SK-N-SH (cell line): ENCODE measurements around the gene TSPAN13. TPM values are rescaled to one million over a fixed set of nuclear protein-coding genes. Genes with fewer than 3 reads are reported as not detected.

Experiments
- CTCF ChIA-PET: fragments of 300-600, 350-600 bp; formaldehyde crosslinking; extraction: SDS; loops from one replicate; lab custom pipeline; 2021; lab: Yijun Ruan, JAX
- POLR2A ChIA-PET: fragments of 350-600 bp; sonication (Branson Sonifier 250); formaldehyde crosslinking; extraction: SDS; loops from one replicate; lab custom pipeline; 2020; ENCODE audit warnings: antibody characterized with exemption, inconsistent platforms; lab: Yijun Ruan, JAX
- DNase-seq: peaks from one replicate; pipeline ENCODE4 v3.0.0; 2012
- H2AFZ ChIP-seq: fragments of 200-600 bp; sonication (generic); 2 replicates; pipeline ENCODE4 v1.8.1; 2016; ENCODE audit warnings: antibody characterized with exemption, mild to moderate bottlenecking, low read depth
- H3F3A ChIP-seq: fragments of 200-600 bp; sonication (generic); replicated peaks from 2 replicates; pipeline ENCODE3; 2016; ENCODE audit warnings: antibody characterized with exemption, mild to moderate bottlenecking; ENCODE audit not compliant: insufficient read depth
- H3K27ac ChIP-seq, 2 experiments: fragments of 200-500 bp in 1 of 2; fragments of 200-600 bp in 1 of 2; sonication (Bioruptor generic) in 1 of 2; sonication (generic), shearing (Covaris generic) in 1 of 2; 2 replicates each; pipeline versions ENCODE4 v1.5.1 to v1.6.1; 2014 to 2016; ENCODE audit warnings: low read depth in 2 of 2, inconsistent platforms in 1 of 2, low read length in 1 of 2, mild to moderate bottlenecking in 1 of 2, mixed read lengths in 1 of 2
- H3K27me3 ChIP-seq: fragments of 200-600 bp; sonication (generic), shearing (Covaris generic); 2 replicates; pipeline ENCODE4 v1.6.1; 2016; ENCODE audit warnings: mixed run types; ENCODE audit not compliant: insufficient read depth
- H3K36me3 ChIP-seq, 2 experiments: fragments of 200-500 bp in 1 of 2; fragments of 200-600 bp in 1 of 2; sonication (Bioruptor generic) in 1 of 2; sonication (generic) in 1 of 2; replicated peaks in 1 of 2; 2 replicates each; pipeline versions ENCODE3 to v1.5.1; 2014 to 2016; ENCODE audit warnings: low read length in 1 of 2, mild to moderate bottlenecking in 1 of 2; ENCODE audit not compliant: insufficient read depth in 2 of 2, control insufficient read depth in 1 of 2
- H3K4me1 ChIP-seq, 2 experiments: fragments of 200-500 bp in 1 of 2; fragments of 200-600 bp in 1 of 2; sonication (Bioruptor generic) in 1 of 2; sonication (generic), shearing (Covaris generic) in 1 of 2; 2 replicates each; pipeline versions ENCODE4 v1.5.1 to v1.6.1; 2014 to 2016; ENCODE audit warnings: low read depth in 1 of 2, low read length in 1 of 2, mixed run types in 1 of 2; ENCODE audit not compliant: insufficient read depth in 2 of 2, control insufficient read depth in 1 of 2
- H3K4me2 ChIP-seq: fragments of 200-600 bp; sonication (generic), shearing (Covaris generic); 2 replicates; pipeline ENCODE4 v1.6.1; 2017; ENCODE audit warnings: mixed run types
- H3K4me3 ChIP-seq, 2 experiments: fragments of 200-500 bp in 1 of 2; fragments of 200-600 bp in 1 of 2; sonication (Bioruptor generic) in 1 of 2; sonication (generic), shearing (Covaris generic) in 1 of 2; 2 replicates each; pipeline versions ENCODE4 v1.5.1 to v1.8.1; 2014 to 2016; ENCODE audit warnings: low read depth in 2 of 2, inconsistent platforms in 1 of 2, low read length in 1 of 2, mild to moderate bottlenecking in 1 of 2, mixed read lengths in 1 of 2, moderate library complexity in 1 of 2
- H3K79me2 ChIP-seq: fragments of 200-600 bp; sonication (generic); 2 replicates; pipeline ENCODE4 v1.8.1; 2017; ENCODE audit warnings: mild to moderate bottlenecking; ENCODE audit not compliant: insufficient read depth
- H3K9ac ChIP-seq: fragments of 200-600 bp; sonication (generic); 2 replicates; pipeline ENCODE4 v1.6.1; 2017; ENCODE audit warnings: mixed run types
- H3K9me2 ChIP-seq: fragments of 200-600 bp; sonication (generic); 2 replicates; pipeline ENCODE4 v1.6.1; 2017; ENCODE audit warnings: mixed run types
- H3K9me3 ChIP-seq: fragments of 200-600 bp; sonication (generic); 2 replicates; pipeline ENCODE4 v1.6.1; 2017; ENCODE audit warnings: mixed run types, mild to moderate bottlenecking, moderate library complexity
- H4K20me1 ChIP-seq: fragments of 200-600 bp; sonication (generic); 2 replicates; pipeline ENCODE4 v1.6.1; 2017; ENCODE audit warnings: mild to moderate bottlenecking, mixed run types; ENCODE audit not compliant: insufficient read depth
- CTCF ChIP-seq: fragments of 200-600 bp; sonication (generic); IDR thresholded peaks from 2 replicates; pipeline ENCODE4 v1.6.1; 2017; ENCODE audit warnings: antibody characterized with exemption, mild to moderate bottlenecking, moderate library complexity
- FOXM1 ChIP-seq: IDR thresholded peaks from 2 replicates; pipeline ENCODE4 v1.4.0; 2012; ENCODE audit warnings: low read depth, mild to moderate bottlenecking
- GATA2 ChIP-seq: sonication (generic); formaldehyde crosslinking; IDR thresholded peaks from 2 replicates; pipeline ENCODE4 v1.5.0; 2020; ENCODE audit warnings: mild to moderate bottlenecking, missing genetic modification reagents
- NFIC ChIP-seq: IDR thresholded peaks from 2 replicates; pipeline ENCODE4 v1.4.0; 2012; ENCODE audit warnings: borderline replicate concordance
- REST ChIP-seq: IDR thresholded peaks from 2 replicates; pipeline ENCODE4 v1.6.1; 2012; ENCODE audit warnings: mild to moderate bottlenecking, low read depth, low read length, moderate library complexity
- TEAD4 ChIP-seq: IDR thresholded peaks from 2 replicates; pipeline ENCODE4 v1.4.0; 2012; ENCODE audit warnings: mild to moderate bottlenecking, borderline replicate concordance; ENCODE audit not compliant: insufficient read depth
- USF2 ChIP-seq: fragments of 150-350 bp; IDR thresholded peaks from 2 replicates; pipeline ENCODE4 v1.6.1; 2017; ENCODE audit warnings: antibody characterized with exemption, low read length, low read depth, borderline replicate concordance
- WGBS: methylation state at CpG from one replicate; pipeline ENCODE4 v1.1.6; 2017; ENCODE audit warnings: low lambda C conversion rate; 5-methylcytosine and 5-hydroxymethylcytosine counted together
- polyA plus RNA-seq, 3 experiments: library from polyadenylated mRNA; depleted of rRNA; stranded (reverse); fragments of >200 nt; gene quantifications; 2 replicates each; pipeline ENCODE4 v1.2.3, GENCODE V29; 2012

The TSPAN13 gene
- polyA plus RNA-seq, 1 of the 3 experiments (the other 2 are of a cell fraction), result 0.26 TPM

- no peak for TF ChIP-seq CTCF
- TF ChIP-seq FOXM1, result no peak
- TF ChIP-seq, all 33 proteins: peak for 0
These were observed 19.3 kb upstream of the TSPAN13 start (continued) for GRCh38 chr7:16734148-16734726.

GRCh38 chr7:16735020-16735419 lies 18.5 kb upstream of the TSPAN13 start:
- H3K4me1 ChIP-seq, result peaks cover 0 to 1% of the 10 kb centered on the region in 2 experiments; a peak in 1 of 4 replicates
- DNase-seq, result no peak
- H3K79me2 ChIP-seq, result no peaks in the 10 kb centered on the region
- H3K9me3 ChIP-seq, result no peaks in the 10 kb centered on the region
- no peaks in the 10 kb centered on the region for H4K20me1 ChIP-seq
- CTCF ChIA-PET, result interaction anchor here (0.7 to 1.7 kb wide), 5 partner anchors 8 to 565 kb away, joined by 3 to 7 read pairs (median 3); no protein-coding TSS in a partner anchor
- WGBS, result 87% methylated on average over 4 of the region's 4 CpGs
- H3K27ac ChIP-seq, result no peak overlapping the region
- H3F3A ChIP-seq, result no peaks in the 10 kb centered on the region
- POLR2A ChIA-PET, result no interaction called here
- H3K27me3 ChIP-seq, result no peaks in the 10 kb centered on the region
- H3K4me3 ChIP-seq, result no peak overlapping the region
- no peaks in the 10 kb centered on the region for H3K9me2 ChIP-seq
- H3K36me3 ChIP-seq, result no peaks in the 10 kb centered on the region
- H3K9ac ChIP-seq, result no peak overlapping the region
- no peak overlapping the region for H2AFZ ChIP-seq
- H3K4me2 ChIP-seq, result no peak overlapping the region
- TF ChIP-seq TEAD4 (no peak), REST (no peak)

- CTCF ChIA-PET, result interaction anchor here (1.2 to 1.4 kb wide), 2 partner anchors 9 to 10 kb away, joined by 3 to 5 read pairs; no protein-coding TSS in a partner anchor
- 91% methylated on average over 5 of the region's 5 CpGs for WGBS
These were observed 15.4 kb upstream of the TSPAN13 start for GRCh38 chr7:16738011-16738688.

More at GRCh38 chr7:16738011-16738688, 15.4 kb upstream of the TSPAN13 start:
- H3K9me2 ChIP-seq, result no peaks in the 10 kb centered on the region
- no peaks in the 10 kb centered on the region for H3K9me3 ChIP-seq
- TF ChIP-seq NFIC, result no peak
- no peak for TF ChIP-seq GATA2 (CRISPR knock-in tag)
- TF ChIP-seq USF2, result no peak
- TF ChIP-seq, all 33 proteins: peak for 0
- no peak overlapping the region for H3K9ac ChIP-seq
- no peak overlapping the region for H2AFZ ChIP-seq
- DNase-seq, result no peak
- POLR2A ChIA-PET, result no interaction called here
- H3K4me1 ChIP-seq, result peaks cover 2 to 11% of the 10 kb centered on the region in 2 experiments; a peak in 3 of 4 replicates
- no peaks in the 10 kb centered on the region for H3K79me2 ChIP-seq
- H3K36me3 ChIP-seq, result no peaks in the 10 kb centered on the region
- H4K20me1 ChIP-seq, result no peaks in the 10 kb centered on the region
- H3K4me3 ChIP-seq, result no peak overlapping the region
- H3K27me3 ChIP-seq, result no peaks in the 10 kb centered on the region
- peaks cover 5% of the 10 kb centered on the region for H3F3A ChIP-seq
- H3K27ac ChIP-seq, result no peak overlapping the region
- H3K4me2 ChIP-seq, result no peak overlapping the region
